ELR (cell line): ENCODE results near the gene CTPS2.

Experiments
- DNase-seq: peaks from one replicate; pipeline ENCODE4 v3.0.0-alpha.2; 2015; ENCODE audit warnings: low read depth

The CTPS2 gene

GRCh38 chrX:16714504-16714903 lies 2.0 kb upstream of the CTPS2 start:
- no peak for DNase-seq

- DNase-seq: peak; percentile 18
Observed at GRCh38 chrX:16711893-16712547, 449 bp downstream of the CTPS2 start.

GRCh38 chrX:16711219-16711811 lies 1.2 kb downstream of the CTPS2 start:
- DNase-seq: no peak

- no peak for DNase-seq
Observed at GRCh38 chrX:16708016-16708415, 4.5 kb downstream of the CTPS2 start.

GRCh38 chrX:16705370-16705769 lies 7.1 kb downstream of the CTPS2 start:
- no peak for DNase-seq

- DNase-seq: no peak
Observed at GRCh38 chrX:16702700-16703599, 9.5 kb downstream of the CTPS2 start.

DNA sequence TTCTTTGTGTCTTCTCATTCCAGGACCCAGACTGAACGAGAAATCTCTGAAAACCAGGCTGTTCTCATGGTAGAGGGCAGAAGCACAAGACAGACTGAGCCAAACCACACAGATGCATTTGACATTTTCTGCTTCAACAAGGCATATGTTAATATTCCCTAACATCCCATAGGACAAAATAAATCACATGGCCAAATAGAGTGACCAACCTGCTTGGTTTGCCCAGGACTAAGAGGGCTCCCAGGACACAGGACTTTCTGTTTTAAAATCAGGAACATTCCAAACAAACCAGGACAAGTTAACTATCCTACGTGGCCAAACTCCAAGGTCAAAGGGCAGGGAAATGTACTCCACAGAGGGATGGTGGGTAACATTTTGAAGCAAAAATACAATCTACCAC lies 11.7 kb downstream of the CTPS2 start:
- DNase-seq: peak; percentile 8

DNA sequence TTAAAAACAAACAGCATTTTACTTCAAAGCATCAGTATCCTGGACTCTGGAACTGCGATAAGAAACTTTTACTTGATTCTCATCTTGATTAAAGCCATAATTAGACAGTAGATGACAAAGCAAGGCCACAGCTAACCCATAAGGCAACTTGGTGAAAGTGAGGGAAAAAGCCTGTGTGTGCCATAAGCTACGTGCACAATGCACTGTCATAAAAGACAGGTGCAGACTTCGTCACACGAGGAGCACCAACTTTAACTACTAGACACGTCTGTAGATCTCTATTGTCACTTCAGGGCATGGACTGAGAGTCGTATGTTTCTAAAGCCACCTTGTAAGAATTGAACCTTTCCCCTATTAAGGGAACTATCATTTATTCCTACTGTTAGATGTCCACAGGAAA lies 13.1 kb downstream of the CTPS2 start:
- DNase-seq: no peak

DNA sequence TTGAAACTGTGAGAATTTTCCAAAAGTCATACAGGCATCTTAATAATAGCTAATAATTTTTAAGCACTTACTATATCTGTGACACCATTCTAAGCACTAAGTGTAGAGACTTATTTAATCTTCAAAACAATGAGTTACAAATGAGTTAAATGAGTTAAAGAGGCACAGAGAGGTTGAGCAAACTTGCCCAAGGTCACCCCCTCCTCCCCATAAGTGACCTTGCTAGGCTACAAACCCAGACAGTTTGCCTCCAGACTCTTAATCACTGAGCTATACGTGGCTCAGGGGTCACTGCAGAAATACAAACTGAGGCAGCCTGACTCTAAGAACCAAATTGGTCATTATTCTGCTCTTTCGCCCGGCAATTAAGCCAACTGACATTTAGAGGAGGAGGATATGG lies 15.5 kb downstream of the CTPS2 start:
- DNase-seq: no peak

DNA sequence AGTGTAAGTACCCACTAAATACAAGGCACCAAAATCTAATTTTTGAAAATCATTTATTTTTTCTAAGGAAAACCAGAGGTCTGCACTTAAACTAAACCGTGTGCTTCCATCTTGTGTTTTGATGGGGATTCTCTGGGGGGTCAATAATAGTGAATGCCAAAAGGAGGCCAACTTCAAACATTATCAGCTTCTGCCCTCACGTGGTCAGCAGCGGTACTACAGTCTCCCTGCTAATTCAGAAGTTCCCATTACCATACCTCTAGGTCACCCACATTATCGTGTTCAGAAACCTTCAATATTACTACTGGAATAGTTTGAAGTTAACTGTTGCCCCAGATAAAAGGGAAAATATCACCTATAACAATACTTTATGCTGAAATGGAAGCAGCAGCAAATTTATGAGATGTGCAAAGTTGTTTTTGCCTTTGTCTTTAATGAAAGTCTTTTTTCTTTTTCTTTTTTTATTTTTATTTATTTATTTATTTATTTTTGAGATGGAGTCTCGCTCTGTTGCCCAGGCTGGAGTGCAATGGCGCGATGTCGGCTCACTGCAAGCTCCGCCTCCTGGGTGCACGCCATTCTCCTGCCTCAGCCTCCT lies 17.3 kb downstream of the CTPS2 start:
- DNase-seq: peak; percentile 58

- no peak for DNase-seq
Observed at GRCh38 chrX:16687514-16687913, 25.0 kb downstream of the CTPS2 start.

- DNase-seq: no peak
Observed at GRCh38 chrX:16683007-16683664, 29.3 kb downstream of the CTPS2 start.

DNA sequence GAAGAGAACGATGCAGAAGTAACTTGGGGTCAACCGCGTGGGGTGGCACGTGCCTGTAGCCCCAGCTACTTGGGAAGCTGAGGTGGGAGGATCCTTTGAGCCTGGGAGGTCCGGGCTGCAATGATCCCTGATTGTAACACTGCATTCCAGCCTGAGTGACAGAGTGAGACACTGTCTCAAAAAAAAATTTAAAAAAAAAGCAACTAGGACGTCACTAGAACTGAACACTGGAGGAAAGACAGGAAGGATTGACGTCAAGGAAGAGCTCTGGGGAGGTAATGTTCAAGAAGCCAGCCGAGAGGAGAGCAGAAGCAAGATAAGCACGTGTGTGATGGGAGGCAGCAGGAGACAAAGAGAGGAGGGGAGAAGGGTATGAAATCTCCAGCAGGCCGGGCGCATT lies 33.8 kb downstream of the CTPS2 start:
- no peak for DNase-seq

GRCh38 chrX:16671005-16671404 lies 41.5 kb downstream of the CTPS2 start:
- DNase-seq: peak; percentile 58

GRCh38 chrX:16666541-16666940 lies 45.9 kb downstream of the CTPS2 start:
- peak; percentile 61 for DNase-seq

DNA sequence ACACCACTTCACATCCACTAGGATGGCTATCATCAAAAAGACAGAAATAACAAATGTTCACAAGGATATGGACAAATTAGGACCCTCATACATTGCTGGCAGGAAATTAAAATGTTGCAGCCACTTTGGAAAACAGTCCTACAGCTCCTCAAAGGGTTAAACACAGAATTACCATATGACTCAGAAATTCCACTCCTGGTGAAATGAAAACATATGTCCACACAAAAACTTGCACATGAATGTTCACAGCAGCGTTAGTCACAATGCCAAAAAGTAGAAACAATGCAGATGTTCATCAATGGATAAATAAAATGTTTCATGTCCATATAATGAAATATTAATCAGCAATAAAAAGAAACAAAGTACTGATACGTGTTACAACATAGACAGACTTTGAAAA lies 47.4 kb downstream of the CTPS2 start:
- peak; percentile 62 for DNase-seq

GRCh38 chrX:16664626-16665025 lies 47.8 kb downstream of the CTPS2 start:
- peak; percentile 16 for DNase-seq

DNA sequence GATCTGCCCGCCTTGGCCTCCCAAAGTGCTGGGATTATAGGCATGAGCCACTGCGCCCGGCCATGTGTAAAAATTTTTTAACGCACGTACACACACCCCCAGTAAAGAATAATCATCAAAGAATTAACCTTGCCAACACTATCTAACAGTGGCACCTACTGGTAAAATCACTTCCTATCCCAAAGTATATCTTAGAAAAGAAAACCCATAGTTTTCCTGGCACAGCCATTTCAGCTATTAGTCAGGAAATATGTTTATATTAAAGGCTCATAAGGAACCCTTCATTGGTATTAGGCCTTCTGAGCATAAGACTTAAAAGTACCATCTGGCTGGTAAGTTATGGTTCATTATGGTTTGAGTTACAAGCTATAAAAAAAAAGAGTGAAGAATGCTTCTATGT lies 48.4 kb downstream of the CTPS2 start:
- DNase-seq: peak; percentile 50

DNA sequence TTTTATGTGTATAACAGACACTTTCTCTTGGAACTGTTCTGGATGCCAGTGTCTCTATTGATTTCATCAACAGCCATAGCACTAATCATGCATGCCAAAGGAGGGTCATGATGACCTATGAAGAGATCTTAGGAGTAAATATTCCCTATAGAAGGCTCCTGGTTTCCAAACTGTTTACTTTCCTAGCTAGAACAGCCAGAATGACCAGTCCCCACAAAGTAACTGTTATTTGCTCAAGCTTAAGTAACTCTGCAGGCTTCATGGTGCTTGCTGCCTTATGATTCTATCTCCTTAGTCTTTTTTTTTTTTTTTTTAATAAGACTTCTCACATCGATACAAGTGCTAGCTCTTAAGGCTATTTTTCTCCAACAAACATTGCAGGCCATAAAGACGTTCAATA lies 50.1 kb downstream of the CTPS2 start:
- DNase-seq: no peak

GRCh38 chrX:16661495-16661894 lies 51.0 kb downstream of the CTPS2 start:
- DNase-seq: no peak

- DNase-seq: no peak
Observed at GRCh38 chrX:16659321-16659720, 53.1 kb downstream of the CTPS2 start.

GRCh38 chrX:16658284-16658683 lies 54.2 kb downstream of the CTPS2 start:
- peak; percentile 87 for DNase-seq
